ENCODE data around the gene WIZ. TPM values are rescaled to one million over a fixed set of nuclear protein-coding genes. Genes with fewer than 3 reads are reported as not detected.

WIZ gene
- polyA plus RNA-seq, 1 donor (not counting 4 experiments of a cell fraction or from before 2014, with no cell fraction given) = 5.1 TPM

- no peak overlapping the region for H3K4me3 ChIP-seq (ENCODE audit: control insufficient read depth in 2 of 3, extremely low read depth in 1 of 3, insufficient read depth in 2 of 3, low read depth in 1 of 3, low read length in 3 of 3)
- TF ChIP-seq, protein P1, sequence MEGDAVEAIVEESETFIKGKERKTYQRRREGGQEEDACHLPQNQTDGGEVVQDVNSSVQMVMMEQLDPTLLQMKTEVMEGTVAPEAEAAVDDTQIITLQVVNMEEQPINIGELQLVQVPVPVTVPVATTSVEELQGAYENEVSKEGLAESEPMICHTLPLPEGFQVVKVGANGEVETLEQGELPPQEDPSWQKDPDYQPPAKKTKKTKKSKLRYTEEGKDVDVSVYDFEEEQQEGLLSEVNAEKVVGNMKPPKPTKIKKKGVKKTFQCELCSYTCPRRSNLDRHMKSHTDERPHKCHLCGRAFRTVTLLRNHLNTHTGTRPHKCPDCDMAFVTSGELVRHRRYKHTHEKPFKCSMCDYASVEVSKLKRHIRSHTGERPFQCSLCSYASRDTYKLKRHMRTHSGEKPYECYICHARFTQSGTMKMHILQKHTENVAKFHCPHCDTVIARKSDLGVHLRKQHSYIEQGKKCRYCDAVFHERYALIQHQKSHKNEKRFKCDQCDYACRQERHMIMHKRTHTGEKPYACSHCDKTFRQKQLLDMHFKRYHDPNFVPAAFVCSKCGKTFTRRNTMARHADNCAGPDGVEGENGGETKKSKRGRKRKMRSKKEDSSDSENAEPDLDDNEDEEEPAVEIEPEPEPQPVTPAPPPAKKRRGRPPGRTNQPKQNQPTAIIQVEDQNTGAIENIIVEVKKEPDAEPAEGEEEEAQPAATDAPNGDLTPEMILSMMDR (optimal IDR thresholded peaks at IDR 0.05 in 1 of 3, IDR thresholded peaks at IDR 0.05 in 1 of 3, conservative IDR thresholded peaks at IDR 0.05 in 1 of 3; ENCODE audit: extremely low read depth in 1 of 3, insufficient read depth in 2 of 3, low read length in 3 of 3) = no peak
- no peaks in the 10 kb centered on the region for H3K9me1 ChIP-seq (ENCODE audit: control insufficient read depth, extremely low read depth, insufficient read depth, low read length)
- no peak overlapping the region for H3K27ac ChIP-seq (ENCODE audit: control insufficient read depth, insufficient read depth, low read length)
- H4K20me1 ChIP-seq (ENCODE audit: control insufficient read depth, extremely low read depth, insufficient read depth, low read length) = no peaks in the 10 kb centered on the region
- no peaks in the 10 kb centered on the region for H3K27me3 ChIP-seq (ENCODE audit: control insufficient read depth, extremely low read depth, insufficient read depth, low read length)
- H2AFZ ChIP-seq (ENCODE audit: control insufficient read depth, low read length) = no peak overlapping the region
- peaks cover 36 to 47% of the 10 kb centered on the region in 2 experiments for H3K36me3 ChIP-seq (ENCODE audit: control insufficient read depth in 2 of 2, extremely low read depth in 1 of 2, insufficient read depth in 2 of 2, low read length in 2 of 2)
- peaks cover 30% of the 10 kb centered on the region for H3K79me2 ChIP-seq (ENCODE audit: control insufficient read depth, insufficient read depth, low read length)
- dilution Hi-C loops (cut with MboI; ENCODE audit: extremely low pct_ligation_motif_present, low sequenced_read_pairs) = no loop called here
- no peak for DNase-seq (ENCODE audit: low read depth, low spot score)
- no peak for FAIRE-seq
- no peak overlapping the region for H3K4me2 ChIP-seq (ENCODE audit: control insufficient read depth, extremely low read depth, insufficient read depth, low read depth, low read length)
- no peak overlapping the region for H3K9ac ChIP-seq (ENCODE audit: control insufficient read depth, extremely low read depth, insufficient read depth, low read length)
- peaks cover 5% of the 10 kb centered on the region for H3K9me3 ChIP-seq (ENCODE audit: control insufficient read depth, low read depth, low read length)
- H3K4me1 ChIP-seq (ENCODE audit: control insufficient read depth, extremely low read depth, insufficient read depth, low read length) = no peaks in the 10 kb centered on the region
Observed at GRCh38 chr19:15425321-15425950, 24.3 kb downstream of the WIZ start.

GRCh38 chr19:15424692-15425272 is 25.0 kb downstream of the WIZ start:
- Histone ChIP-seq H4K20me1 (ENCODE audit: control insufficient read depth, extremely low read depth, insufficient read depth, low read length) (no peaks in the 10 kb centered on the region), H3K9ac (ENCODE audit: control insufficient read depth, extremely low read depth, insufficient read depth, low read length) (no peak overlapping the region), H3K9me1 (ENCODE audit: control insufficient read depth, extremely low read depth, insufficient read depth, low read length) (no peaks in the 10 kb centered on the region), H3K4me3 (ENCODE audit: control insufficient read depth in 2 of 3, extremely low read depth in 1 of 3, insufficient read depth in 2 of 3, low read depth in 1 of 3, low read length in 3 of 3) (no peak overlapping the region), H2AFZ (ENCODE audit: control insufficient read depth, low read length) (no peak overlapping the region), H3K27ac (ENCODE audit: control insufficient read depth, insufficient read depth, low read length) (no peak overlapping the region), H3K36me3 (ENCODE audit: control insufficient read depth in 2 of 2, extremely low read depth in 1 of 2, insufficient read depth in 2 of 2, low read length in 2 of 2) (peaks cover 36 to 43% of the 10 kb centered on the region in 2 experiments), H3K79me2 (ENCODE audit: control insufficient read depth, insufficient read depth, low read length) (peaks cover 23% of the 10 kb centered on the region), H3K4me1 (ENCODE audit: control insufficient read depth, extremely low read depth, insufficient read depth, low read length) (no peaks in the 10 kb centered on the region), H3K4me2 (ENCODE audit: control insufficient read depth, extremely low read depth, insufficient read depth, low read depth, low read length) (no peak overlapping the region), H3K9me3 (ENCODE audit: control insufficient read depth, low read depth, low read length) (peaks cover 5% of the 10 kb centered on the region), H3K27me3 (ENCODE audit: control insufficient read depth, extremely low read depth, insufficient read depth, low read length) (no peaks in the 10 kb centered on the region)
- DNase-seq (ENCODE audit: low read depth, low spot score) = no peak
- dilution Hi-C loops (cut with MboI; ENCODE audit: extremely low pct_ligation_motif_present, low sequenced_read_pairs) = no loop called here
- FAIRE-seq = no peak
- TF ChIP-seq EZH2 (IDR thresholded peaks at IDR 0.05; ENCODE audit: low read length) = no peak
